Left renal cortex interstitium (tissue), 4 donors: ENCODE results near the gene ZNF273. TPM values are rescaled to one million over a fixed set of nuclear protein-coding genes. Genes with fewer than 3 reads are reported as not detected.
"Not testable (repeated sequence)": the region's sequence is repeated elsewhere in the genome, so short reads cannot be mapped to it uniquely, and the experiment has no call there.

Experiments
- DNase-seq, 4 donors: peaks; one replicate each; pipeline ENCODE4 v3.0.0-alpha.2; 2013; ENCODE audit warnings: low read depth in 4 of 4, low spot score in 2 of 4, missing footprints in 1 of 4
- polyA plus RNA-seq, 4 donors: library from polyadenylated mRNA; unstranded; fragments of 120-200 nt; gene quantifications; one replicate each; pipeline ENCODE4 v1.2.1, GENCODE V29; 2013; ENCODE audit not compliant: insufficient read length in 4 of 4

ZNF273 gene
- polyA plus RNA-seq, 4 donors = 9.9 to 10.3 (median 10.2) TPM

GRCh38 chr7:64888901-64889685 is 14.0 kb upstream of the ZNF273 start:
- no peak for DNase-seq

- DNase-seq = no peak
Observed at GRCh38 chr7:64889686-64890162, 13.3 kb upstream of the ZNF273 start.

GRCh38 chr7:64890273-64890672 is 12.8 kb upstream of the ZNF273 start:
- not testable (repeated sequence) for DNase-seq

DNA sequence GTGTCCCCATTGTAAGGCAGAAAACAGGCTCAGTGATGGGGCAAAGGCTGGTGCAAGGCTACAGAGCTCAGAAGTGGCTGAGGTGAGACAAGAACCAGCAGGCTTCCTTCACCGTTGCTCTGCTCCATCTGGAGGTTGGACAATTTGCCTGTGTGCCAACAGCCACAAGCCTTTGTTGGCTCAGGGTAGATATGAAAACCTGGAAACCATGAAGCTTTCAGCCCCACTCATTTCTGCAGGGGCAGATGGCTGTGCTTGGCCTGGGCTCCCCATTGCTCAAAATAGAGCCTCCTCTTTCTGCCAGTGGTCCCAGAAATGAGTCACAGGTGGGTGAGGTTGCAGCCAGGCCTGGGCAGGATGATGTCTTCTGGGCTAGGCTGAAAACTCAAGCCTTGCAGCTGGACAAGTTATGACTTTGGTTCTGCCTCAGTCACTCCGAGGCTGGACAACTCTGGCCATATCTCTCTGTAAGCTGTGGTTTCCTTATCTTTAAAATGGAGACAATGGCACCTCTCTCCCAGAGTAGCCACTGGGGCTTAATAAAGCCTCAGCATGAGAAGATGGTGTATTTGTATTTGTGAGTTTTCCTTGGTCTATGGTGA is 12.2 kb upstream of the ZNF273 start:
- no peak for DNase-seq

DNA sequence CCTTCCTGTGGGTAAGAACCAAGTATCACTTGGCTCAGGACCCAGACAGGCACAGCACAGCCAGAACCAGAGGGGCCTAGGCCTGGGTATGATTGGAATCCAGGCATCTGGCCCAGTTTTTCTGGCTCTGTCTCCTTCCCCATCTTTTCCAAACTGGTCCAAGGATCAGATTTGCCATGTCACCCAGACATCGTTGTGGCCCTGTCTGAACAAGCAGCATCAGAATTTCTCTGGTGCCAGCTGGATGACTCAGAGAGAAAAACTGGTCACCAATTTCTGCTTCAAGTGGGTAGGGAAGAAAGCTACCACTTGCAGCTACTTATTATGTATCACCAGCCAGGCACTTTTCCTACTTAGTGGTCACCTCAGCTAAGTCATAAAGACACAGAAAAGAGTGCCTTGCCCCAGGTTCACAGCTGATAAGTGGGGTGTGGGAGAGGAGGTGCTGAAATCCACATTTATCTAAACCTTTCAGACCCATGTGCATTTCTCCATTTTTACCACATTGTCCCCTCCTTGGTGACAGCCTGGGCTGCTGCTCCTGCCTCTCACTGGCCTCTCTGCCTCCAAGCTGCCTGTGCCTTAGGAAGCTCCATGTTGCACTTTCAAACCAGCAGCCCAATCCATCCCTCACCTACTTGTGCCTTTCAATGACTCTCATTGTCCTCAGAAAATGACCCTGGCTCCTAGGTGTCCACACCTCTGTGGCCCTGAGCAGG is 11.6 kb upstream of the ZNF273 start:
- DNase-seq = not testable (repeated sequence)

DNA sequence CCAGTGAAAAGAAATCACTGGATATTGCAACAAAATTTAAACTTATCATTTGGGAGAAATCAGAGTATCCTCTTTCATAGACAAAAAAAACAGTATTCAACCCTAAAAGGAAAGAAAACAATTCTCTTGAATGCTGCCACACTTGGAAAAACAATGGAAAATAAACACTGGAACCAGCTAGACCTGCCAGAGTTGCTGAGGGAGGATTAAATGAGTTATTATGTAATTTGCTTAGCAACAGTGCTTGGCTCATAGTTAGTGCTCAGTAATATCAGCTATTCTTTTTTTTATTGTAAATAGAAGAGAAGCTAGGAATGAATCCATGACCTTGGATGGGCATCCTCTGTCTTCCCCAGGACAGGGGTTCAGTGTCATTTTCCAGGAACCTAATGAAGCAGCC is 11.0 kb upstream of the ZNF273 start:
- DNase-seq = no peak

- DNase-seq = no peak
Observed at GRCh38 chr7:64892666-64893309, 10.3 kb upstream of the ZNF273 start.

- DNase-seq = no peak
Observed at GRCh38 chr7:64893401-64893800, 9.7 kb upstream of the ZNF273 start.

DNA sequence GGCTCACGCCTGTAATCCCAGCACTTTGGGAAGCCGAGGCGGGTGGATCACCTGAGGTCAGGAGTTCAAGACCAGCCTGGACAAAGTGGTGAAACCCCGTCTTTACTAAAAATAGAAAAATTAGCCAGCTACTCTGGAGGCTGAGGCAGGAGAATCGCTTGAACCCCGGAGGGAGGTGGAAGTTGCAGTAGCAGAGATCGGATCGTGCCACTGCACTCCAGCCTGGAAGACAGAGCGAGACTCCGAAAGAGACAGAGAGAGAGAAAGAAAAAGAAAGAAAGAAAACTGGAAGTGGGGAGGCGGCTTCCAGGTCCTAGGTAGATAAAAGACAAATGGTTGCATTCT is 640 bp upstream of the ZNF273 start:
- DNase-seq = not testable (repeated sequence)

- DNase-seq = no peak
Observed at GRCh38 chr7:64904008-64904407, 935 bp downstream of the ZNF273 start.

DNA sequence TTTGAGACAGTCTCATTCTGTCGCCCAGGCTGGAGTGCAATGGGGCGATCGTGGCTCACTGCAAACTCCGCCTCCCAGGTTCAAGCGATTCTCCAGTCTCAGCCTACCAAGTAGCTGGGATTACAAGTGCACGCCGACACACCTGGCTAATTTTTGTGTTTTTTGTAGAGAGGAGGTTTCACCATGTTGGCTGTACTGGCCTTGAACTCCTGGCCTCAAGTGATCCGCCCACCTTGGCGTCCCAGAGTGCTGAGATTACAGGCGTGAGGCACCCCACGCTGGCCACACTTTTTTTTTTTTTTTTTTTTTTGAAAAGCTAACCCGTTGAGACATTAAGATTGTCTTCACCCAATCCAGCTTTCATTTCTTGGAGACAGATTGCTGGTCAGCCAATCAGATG is 2.1 kb downstream of the ZNF273 start:
- DNase-seq = no peak

- DNase-seq = no peak
Observed at GRCh38 chr7:64905547-64905946, 2.5 kb downstream of the ZNF273 start.

GRCh38 chr7:64907641-64908326 is 4.7 kb downstream of the ZNF273 start:
- no peak for DNase-seq

- DNase-seq = no peak
Observed at GRCh38 chr7:64908358-64908757, 5.3 kb downstream of the ZNF273 start.

GRCh38 chr7:64914557-64914956 is 11.5 kb downstream of the ZNF273 start:
- DNase-seq = no peak

DNA sequence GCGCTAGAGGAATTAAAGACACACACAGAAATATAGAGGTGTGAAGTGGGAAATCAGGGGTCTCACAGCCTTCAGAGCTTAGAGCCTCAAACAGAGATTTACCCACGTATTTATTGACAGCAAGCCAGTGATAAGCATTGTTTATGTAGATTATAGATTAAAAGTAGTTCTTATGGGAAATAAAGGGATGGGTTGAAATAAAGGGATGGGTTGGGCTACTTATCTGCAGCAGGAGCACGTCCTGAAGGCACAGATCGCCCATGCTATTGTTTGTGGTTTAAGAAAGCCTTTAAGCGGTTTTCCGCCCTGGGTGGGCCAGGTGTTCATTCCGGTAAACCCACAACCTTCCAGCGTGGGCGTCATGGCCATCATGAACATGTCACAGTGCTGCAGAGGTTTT is 12.2 kb downstream of the ZNF273 start:
- not testable (repeated sequence) for DNase-seq

- not testable (repeated sequence) for DNase-seq
Observed at GRCh38 chr7:64928252-64929187, 25.4 kb downstream of the ZNF273 start.

DNA sequence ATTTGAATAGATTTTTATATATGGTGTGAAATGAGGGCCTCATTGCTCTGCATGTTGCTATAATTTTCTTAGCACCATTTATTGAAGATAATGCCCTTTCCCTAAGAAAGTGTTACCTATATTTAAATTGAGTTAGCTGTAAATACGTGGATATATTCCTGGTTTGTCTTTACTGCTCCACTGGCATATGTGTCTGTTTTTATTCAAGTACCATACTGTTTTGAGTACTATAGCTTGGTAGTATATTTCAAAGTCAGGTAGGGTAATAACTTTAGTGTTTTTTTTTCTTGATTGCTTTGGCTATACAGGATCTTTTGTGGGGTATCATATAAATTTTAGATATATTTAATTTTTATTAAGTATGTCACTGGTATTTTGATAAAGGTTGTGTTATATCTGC is 31.4 kb downstream of the ZNF273 start:
- no peak for DNase-seq

DNA sequence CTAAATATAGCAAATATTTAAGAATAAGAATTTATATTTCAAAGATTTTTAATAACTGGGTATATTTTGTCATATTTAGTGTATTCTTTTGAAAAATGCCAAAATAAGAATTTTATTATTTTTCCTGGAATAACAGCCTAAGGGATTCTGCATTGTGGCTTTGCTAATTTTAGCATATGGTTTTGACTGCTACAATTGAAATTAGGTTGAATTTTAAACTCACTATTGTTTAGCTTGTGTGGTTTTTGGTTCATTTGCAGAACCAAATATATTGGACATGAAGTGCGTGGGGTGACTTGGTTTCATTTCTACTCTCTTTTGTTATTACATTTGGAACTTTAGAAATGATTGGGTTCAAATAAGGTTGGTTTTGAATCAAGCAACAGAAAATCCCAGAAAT is 35.5 kb downstream of the ZNF273 start:
- no peak for DNase-seq
